ENCODE results near the gene CAPRIN2.

Gene CAPRIN2

GRCh38 chr12:30698346-30698745, 56.4 kb downstream of the CAPRIN2 start:
- no peak for DNase-seq (ENCODE audit: low read depth)

DNA sequence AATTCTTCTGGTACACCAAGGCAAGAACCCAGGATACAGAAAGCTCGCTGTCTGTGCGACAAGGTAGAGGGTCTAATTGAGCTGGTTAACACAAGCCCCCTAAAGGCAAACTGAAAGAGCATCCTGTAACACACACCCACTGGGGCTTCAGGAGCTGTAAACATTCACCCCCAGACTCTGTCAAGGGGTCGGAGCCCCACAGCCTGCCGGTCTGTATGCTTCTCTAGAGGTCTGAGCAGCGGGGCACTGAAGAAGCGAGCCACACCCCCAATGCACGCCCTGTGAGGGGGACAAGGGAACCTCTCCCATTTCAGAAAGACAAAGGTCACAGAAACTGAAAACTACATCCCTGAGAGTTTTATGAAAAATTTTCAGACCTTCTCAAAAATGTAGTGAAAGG, 57.8 kb downstream of the CAPRIN2 start:
- DNase-seq (ENCODE audit: low read depth): no peak

GRCh38 chr12:30696486-30696885, 58.3 kb downstream of the CAPRIN2 start:
- no peak for DNase-seq (ENCODE audit: low read depth)

DNA sequence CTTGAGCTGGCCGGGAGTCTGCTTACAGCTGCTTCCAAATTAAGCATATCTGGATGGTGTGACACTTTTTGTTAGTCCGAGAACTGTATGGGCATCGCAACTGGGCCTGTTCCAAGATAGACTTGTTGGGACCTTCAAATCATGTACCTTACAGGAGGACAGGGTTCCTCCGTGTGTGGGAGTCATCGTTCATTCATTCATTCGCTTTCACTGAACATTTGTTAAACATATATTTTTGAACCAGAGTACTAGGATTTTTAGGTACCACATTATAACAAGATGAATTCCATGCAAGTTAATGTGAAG, 58.7 kb downstream of the CAPRIN2 start:
- no peak for DNase-seq (ENCODE audit: low read depth)

- DNase-seq (ENCODE audit: low read depth): peak; percentile 74
These were observed 59.3 kb downstream of the CAPRIN2 start, which contains the start of gene IPO8 for GRCh38 chr12:30695199-30696102. TSS of gene IPO8 (minus strand) at chr12:30695869. CDS start at chr12:30695647, 222 bp downstream.

DNA sequence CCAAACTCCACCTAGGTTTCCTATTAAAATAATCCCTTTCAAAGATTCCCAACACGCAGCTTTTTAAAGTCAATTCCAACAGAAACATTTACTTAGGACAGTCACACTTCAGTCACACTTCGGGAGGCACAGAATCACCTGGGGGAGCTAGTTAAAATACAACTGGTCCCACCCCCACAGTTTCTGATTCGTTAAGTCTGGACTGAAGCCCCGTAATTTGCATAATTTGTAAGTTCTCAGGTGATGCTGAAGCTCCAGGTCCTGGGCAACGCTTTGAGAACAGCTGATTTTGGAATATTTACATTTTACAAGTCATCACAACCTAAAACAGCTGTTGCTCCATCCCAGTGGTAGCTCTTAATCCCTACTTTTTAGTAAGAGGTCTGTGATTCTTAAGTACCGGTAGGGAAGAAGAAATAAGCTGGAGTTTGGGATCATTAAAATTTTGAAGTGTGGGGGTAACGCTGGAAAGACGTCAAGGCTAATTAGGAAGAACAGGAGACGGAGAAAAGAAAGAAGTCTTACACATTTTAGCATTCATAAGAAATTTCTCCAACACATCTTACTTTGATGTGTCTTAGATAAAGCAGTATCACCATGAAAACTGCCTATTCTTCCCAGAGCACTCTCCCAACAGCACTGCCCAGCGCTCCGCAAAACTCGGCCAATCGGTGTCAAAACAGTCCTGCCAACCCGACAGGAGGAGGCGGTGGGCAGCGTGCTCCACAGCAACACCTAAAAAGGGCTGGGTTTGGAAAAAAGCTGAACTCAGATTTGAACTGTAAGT, 60.1 kb downstream of the CAPRIN2 start:
- peak; percentile 2 for DNase-seq (ENCODE audit: low read depth)

DNA sequence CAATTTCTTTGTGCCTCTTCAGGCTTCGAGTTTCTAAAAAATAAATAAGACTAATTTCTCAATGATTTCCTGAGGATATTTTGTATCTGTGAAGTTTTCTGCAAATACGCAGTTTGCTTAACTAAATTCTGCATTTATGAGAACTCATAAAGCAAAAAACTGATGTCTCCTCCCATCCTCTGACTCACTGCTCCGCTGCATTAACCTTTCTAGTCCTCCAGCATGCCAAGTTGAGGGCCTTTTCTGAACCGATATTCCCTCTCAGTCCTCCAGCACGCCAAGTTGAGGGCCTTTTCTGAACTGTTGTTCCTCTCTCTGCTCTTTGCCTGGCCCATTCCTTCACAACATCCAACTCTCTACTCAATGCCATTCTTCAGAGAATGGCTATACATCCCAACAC, 62.3 kb downstream of the CAPRIN2 start:
- no peak for DNase-seq (ENCODE audit: low read depth)

DNA sequence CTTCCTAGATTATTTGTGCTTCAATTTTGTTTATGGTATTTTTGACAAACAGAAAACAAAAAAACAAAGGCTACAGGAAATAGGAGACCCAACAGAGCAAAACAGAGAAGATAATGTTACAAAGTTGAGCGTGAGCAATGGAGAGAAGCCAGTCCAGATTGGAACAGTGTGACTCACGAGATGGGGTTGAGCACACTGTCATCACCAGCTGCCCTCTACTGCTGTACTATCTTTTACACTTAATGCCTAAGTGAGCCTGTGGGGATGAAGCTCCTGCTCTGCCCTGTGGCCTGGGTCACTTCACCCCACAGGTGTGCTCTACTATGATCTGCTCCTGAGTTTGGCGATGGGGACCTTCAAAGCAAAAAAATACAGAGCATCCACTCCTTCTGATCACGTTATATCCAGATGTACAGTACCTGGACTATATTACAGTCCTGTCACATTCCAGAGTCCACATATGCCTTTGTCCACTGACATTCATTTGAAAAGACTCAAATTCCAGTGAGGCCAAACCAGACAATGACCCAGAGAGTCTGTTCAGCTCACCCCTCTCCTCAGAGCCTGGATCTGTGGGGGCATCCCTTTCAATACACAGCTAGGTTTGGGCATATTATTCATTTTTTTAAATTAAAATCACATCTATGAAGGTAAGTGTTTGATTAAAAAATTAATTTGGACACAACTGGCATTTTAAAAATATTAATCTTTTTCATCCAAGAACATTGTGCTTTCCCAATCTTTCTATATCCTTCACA, 63.5 kb downstream of the CAPRIN2 start:
- no peak for DNase-seq (ENCODE audit: low read depth)

- no peak for DNase-seq (ENCODE audit: low read depth)
These were observed 67.3 kb downstream of the CAPRIN2 start for GRCh38 chr12:30687265-30687986.

DNA sequence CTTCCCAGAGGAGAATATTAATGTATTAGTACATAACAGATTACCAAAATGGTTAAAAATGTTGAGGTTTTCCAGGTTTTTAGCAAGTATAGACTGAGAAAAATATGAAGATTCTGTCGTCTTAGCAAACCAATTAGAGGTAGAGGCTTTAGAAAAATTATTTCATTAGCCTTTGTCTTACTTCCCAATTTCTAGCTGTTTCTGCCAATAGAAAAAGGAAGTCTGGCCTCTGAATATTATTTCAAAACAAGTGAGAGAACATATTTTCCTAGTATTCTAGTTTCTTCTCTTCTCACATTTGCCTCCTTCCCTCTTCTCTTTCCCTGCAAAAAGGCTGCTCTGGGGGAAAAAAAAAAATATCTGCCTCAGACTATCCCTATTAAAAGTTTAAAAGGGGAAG, 75.5 kb downstream of the CAPRIN2 start:
- no peak for DNase-seq (ENCODE audit: low read depth)

DNA sequence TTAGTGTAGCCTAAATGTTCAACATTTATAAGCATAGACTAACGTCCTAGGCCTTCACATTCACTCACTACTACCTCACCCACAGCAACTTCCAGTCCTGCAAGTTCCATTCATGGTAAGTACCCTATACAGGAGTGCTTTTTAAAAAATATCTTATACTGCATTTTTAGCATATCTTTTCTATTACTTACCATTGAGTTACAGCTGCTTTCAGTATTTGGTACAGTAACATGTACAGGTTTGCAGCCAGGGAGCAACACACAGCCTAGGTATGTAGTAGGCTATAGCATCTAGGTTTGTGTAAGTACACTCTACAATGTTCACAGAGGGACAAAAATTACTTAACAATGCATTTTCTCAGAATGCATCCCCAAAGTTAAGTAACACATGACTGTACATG, 76.5 kb downstream of the CAPRIN2 start:
- no peak for DNase-seq (ENCODE audit: low read depth)

- DNase-seq (ENCODE audit: low read depth): no peak
These were observed 93.5 kb downstream of the CAPRIN2 start for GRCh38 chr12:30661210-30661609.
